Ovary (tissue), 3 donors: ENCODE data around the gene TRAPPC3.

ENCODE experiments used
- EP300 ChIP-seq: sonication (generic); formaldehyde crosslinking; IDR thresholded peaks from one replicate; pipeline ENCODE4 v1.6.1; 2017; ENCODE audit warnings: antibody characterized with exemption
- POLR2A ChIP-seq: fragments of 450-650 bp; IDR thresholded peaks from one replicate; pipeline ENCODE4 v1.6.1; 2017; ENCODE audit warnings: antibody characterized with exemption, mild to moderate bottlenecking, moderate library complexity
- TF ChIP-seq, protein P1 (sequence below), 3 donors: fragments of 450-650 bp in 2 of 3; fragments of 200-600 bp in 1 of 3; IDR thresholded peaks; one replicate each; pipeline versions ENCODE4 v1.5.1 to v1.8.0; 2016 to 2022; ENCODE audit warnings: antibody characterized with exemption in 3 of 3, mild to moderate bottlenecking in 1 of 3
- donor health status: DM: no; HTN: no; CAD: no.

DNA sequence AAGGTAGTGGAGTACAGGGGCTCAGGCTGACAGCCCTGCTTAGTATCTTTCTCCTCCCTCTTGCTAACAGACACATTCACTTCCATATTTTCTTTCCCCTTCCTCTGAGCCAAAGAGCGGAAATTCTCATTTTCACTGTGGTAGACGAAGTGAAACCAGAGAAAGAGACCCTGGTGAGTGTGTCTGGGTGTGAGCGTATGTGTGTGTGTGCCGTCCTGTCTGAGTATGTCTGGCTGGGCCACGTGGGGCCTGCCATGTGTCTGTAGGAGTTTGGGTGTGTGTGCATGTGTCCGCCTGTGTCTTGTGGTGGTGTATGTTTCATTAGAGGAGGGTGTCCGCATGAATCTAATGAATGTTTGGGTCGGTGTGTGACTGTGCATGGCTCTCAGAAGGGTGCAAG lies 25.9 kb downstream of the TRAPPC3 start:
- TF ChIP-seq POLR2A = no peak
- TF ChIP-seq, protein P1, sequence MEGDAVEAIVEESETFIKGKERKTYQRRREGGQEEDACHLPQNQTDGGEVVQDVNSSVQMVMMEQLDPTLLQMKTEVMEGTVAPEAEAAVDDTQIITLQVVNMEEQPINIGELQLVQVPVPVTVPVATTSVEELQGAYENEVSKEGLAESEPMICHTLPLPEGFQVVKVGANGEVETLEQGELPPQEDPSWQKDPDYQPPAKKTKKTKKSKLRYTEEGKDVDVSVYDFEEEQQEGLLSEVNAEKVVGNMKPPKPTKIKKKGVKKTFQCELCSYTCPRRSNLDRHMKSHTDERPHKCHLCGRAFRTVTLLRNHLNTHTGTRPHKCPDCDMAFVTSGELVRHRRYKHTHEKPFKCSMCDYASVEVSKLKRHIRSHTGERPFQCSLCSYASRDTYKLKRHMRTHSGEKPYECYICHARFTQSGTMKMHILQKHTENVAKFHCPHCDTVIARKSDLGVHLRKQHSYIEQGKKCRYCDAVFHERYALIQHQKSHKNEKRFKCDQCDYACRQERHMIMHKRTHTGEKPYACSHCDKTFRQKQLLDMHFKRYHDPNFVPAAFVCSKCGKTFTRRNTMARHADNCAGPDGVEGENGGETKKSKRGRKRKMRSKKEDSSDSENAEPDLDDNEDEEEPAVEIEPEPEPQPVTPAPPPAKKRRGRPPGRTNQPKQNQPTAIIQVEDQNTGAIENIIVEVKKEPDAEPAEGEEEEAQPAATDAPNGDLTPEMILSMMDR (IDR thresholded peaks at IDR 0.05) = no peak
- no peak for TF ChIP-seq EP300
